GM23248 (cell line): ENCODE data around the gene GGA3. TPM values are rescaled to one million over a fixed set of nuclear protein-coding genes. Genes with fewer than 3 reads are reported as not detected.

Source experiments
- DNase-seq: peaks from one replicate; pipeline ENCODE4 v3.0.0-alpha.2; 2015
- H2AFZ ChIP-seq: fragments of 200-600 bp; sonication (generic); 2 replicates; pipeline ENCODE4 v1.6.1; 2016; ENCODE audit warnings: antibody characterized with exemption
- H3F3A ChIP-seq: fragments of 200-600 bp; sonication (generic); 2 replicates; pipeline ENCODE4 v1.6.1; 2016; ENCODE audit warnings: mild to moderate bottlenecking, antibody characterized with exemption, mixed run types; ENCODE audit not compliant: insufficient read depth
- H3K27ac ChIP-seq: fragments of 200-600 bp; sonication (generic); 2 replicates; pipeline ENCODE4 v1.5.1; 2016; ENCODE audit warnings: mild to moderate bottlenecking
- H3K27me3 ChIP-seq: fragments of 200-600 bp; sonication (generic); replicated peaks from 2 replicates; pipeline ENCODE4 v1.6.1; 2016; ENCODE audit warnings: mild to moderate bottlenecking; ENCODE audit not compliant: insufficient read depth
- H3K36me3 ChIP-seq: fragments of 200-600 bp; sonication (generic); 2 replicates; pipeline ENCODE4 v1.6.1; 2016; ENCODE audit warnings: low read depth, mild to moderate bottlenecking
- H3K4me1 ChIP-seq: fragments of 200-600 bp; sonication (generic); 2 replicates; pipeline ENCODE4 v1.6.1; 2016; ENCODE audit warnings: mild to moderate bottlenecking; ENCODE audit not compliant: insufficient read depth
- H3K4me2 ChIP-seq: fragments of 200-600 bp; sonication (generic); one replicate; pipeline ENCODE4 v1.6.1; 2016; ENCODE audit warnings: mild to moderate bottlenecking; ENCODE audit not compliant: unreplicated experiment
- H3K4me3 ChIP-seq: fragments of 200-600 bp; sonication (generic); 2 replicates; pipeline ENCODE4 v1.5.1; 2016; ENCODE audit warnings: mild to moderate bottlenecking
- H3K79me2 ChIP-seq: fragments of 200-600 bp; sonication (generic); 2 replicates; pipeline ENCODE4 v1.6.1; 2016; ENCODE audit warnings: mild to moderate bottlenecking; ENCODE audit not compliant: insufficient read depth
- H3K9ac ChIP-seq: fragments of 200-600 bp; sonication (generic); 2 replicates; pipeline ENCODE4 v1.6.1; 2016; ENCODE audit warnings: mild to moderate bottlenecking
- H3K9me2 ChIP-seq: fragments of 200-600 bp; sonication (generic); 2 replicates; pipeline ENCODE4 v1.6.1; 2016; ENCODE audit warnings: mixed run types, mild to moderate bottlenecking, moderate library complexity; ENCODE audit not compliant: insufficient read depth
- H3K9me3 ChIP-seq: fragments of 200-600 bp; sonication (generic); one replicate; pipeline ENCODE4 v1.6.1; 2017; ENCODE audit warnings: low read depth
- H4K20me1 ChIP-seq: fragments of 200-600 bp; sonication (generic); 2 replicates; pipeline ENCODE4 v1.6.0; 2016; ENCODE audit not compliant: insufficient read depth
- EZH2 ChIP-seq: fragments of 200-600 bp; sonication (generic); IDR thresholded peaks from 2 replicates; pipeline ENCODE4 v1.6.1; 2018; ENCODE audit warnings: antibody characterized with exemption, mild to moderate bottlenecking; ENCODE audit not compliant: insufficient read depth, poor library complexity, severe bottlenecking
- EZH2phosphoT487 ChIP-seq: fragments of 200-600 bp; sonication (generic); IDR thresholded peaks from 2 replicates; pipeline ENCODE4 v1.6.1; 2018; ENCODE audit warnings: antibody characterized with exemption, moderate library complexity, mild to moderate bottlenecking, low read depth; ENCODE audit not compliant: insufficient read depth
- WGBS, 2 experiments: methylation state at CpG; one replicate each; pipeline ENCODE4 v1.1.6; 2015 to 2017; ENCODE audit warnings: low lambda C conversion rate in 2 of 2, low coverage in 1 of 2; ENCODE audit errors: missing lambda C conversion rate in 2 of 2; 5-methylcytosine and 5-hydroxymethylcytosine counted together
- in situ Hi-C: fragments of 300-500 bp; cut with MboI; formaldehyde crosslinking; loops from 2 replicates; pipeline ENCODE4 v1.15.0; 2020
- polyA plus RNA-seq: library from polyadenylated mRNA; unstranded; fragments of >200 nt; fragmentation: Nextera tagmentation; extraction: Ambion mirVana; gene quantifications from 2 replicates; pipeline ENCODE4 v1.2.1, GENCODE V29; 2016
- total RNA-seq: library from RNA; depleted of rRNA; stranded (reverse); fragments of >200 nt; shearing (Covaris generic); gene quantifications from 2 replicates; pipeline ENCODE4 v1.2.3, GENCODE V29; 2014

The GGA3 gene
- total and polyA plus RNA-seq, 2 experiments from 2014 or later: 12.1 to 16.0 TPM

- Histone ChIP-seq H2AFZ (peak overlapping the region; percentile 97), H3K9me3 (no peaks in the 10 kb centered on the region), H4K20me1 (no peaks in the 10 kb centered on the region), H3K4me1 (peaks cover 27% of the 10 kb centered on the region), H3K36me3 (peaks cover 7% of the 10 kb centered on the region; the same call in 1 of the 2 replicates), H3K27ac (peak overlapping the region; percentile 58), H3K9ac (peak overlapping the region; percentile 87), H3K27me3 (no peaks in the 10 kb centered on the region), H3K4me2 (peak overlapping the region; percentile 89), H3K79me2 (no peaks in the 10 kb centered on the region), H3K4me3 (peak overlapping the region; percentile 93), H3F3A (peaks cover 13% of the 10 kb centered on the region), H3K9me2 (no peaks in the 10 kb centered on the region)
- in situ Hi-C loops: no loop called here
- 2 to 3% methylated on average over 38 to 47 of the region's 47 CpGs for WGBS, 2 experiments
- DNase-seq: peak; percentile 88
- TF ChIP-seq EZH2 (no peak), EZH2phosphoT487 (no peak)
Measured at GRCh38 chr17:75270218-75270965, 9.0 kb upstream of the GGA3 start.

DNA sequence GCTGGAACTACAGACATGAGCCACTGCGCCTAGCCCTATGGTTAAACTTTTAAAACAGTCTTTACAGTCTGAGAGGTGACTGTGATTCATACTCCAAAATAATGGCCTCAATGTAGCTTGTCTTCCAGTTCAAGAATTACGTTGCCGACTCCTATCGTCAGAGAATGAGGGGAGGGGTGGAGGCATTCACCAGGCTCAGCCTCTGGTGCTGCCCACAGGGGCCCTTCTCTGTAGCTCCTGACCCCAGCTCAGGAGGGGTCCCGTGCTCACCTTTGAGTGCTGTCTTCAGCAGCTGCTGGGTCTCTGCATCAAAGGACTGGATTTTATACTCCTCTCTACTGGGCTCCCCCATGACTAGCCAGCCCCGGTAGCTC lies 8.4 kb upstream of the GGA3 start:
- Histone ChIP-seq H3K4me1 (peaks cover 27% of the 10 kb centered on the region), H3K27ac (0 out of 2 replicates have a peak overlapping the region, but pooled peaks have one; percentile 58)
- in situ Hi-C loops: no loop called here

GRCh38 chr17:75267411-75268232 lies 6.2 kb upstream of the GGA3 start:
- Histone ChIP-seq H3K9ac (no peak overlapping the region), H3F3A (peaks cover 13% of the 10 kb centered on the region; the same call in 1 of the 2 replicates), H3K9me3 (no peaks in the 10 kb centered on the region), H3K27me3 (no peaks in the 10 kb centered on the region), H3K36me3 (peaks cover 12% of the 10 kb centered on the region), H3K4me3 (no peak overlapping the region), H3K79me2 (peaks cover 18% of the 10 kb centered on the region), H4K20me1 (no peaks in the 10 kb centered on the region), H3K27ac (no peak overlapping the region), H2AFZ (no peak overlapping the region), H3K4me1 (peaks cover 17% of the 10 kb centered on the region), H3K4me2 (no peak overlapping the region), H3K9me2 (no peaks in the 10 kb centered on the region)
- TF ChIP-seq EZH2phosphoT487: no peak
- no peak for TF ChIP-seq EZH2
- in situ Hi-C loops: no loop called here
- WGBS, 2 experiments: 29 to 41% methylated on average over 14 of the region's 14 CpGs
- no peak for DNase-seq

More for the DNA sequence above, 8.4 kb upstream of the GGA3 start:
- H3K9me3 ChIP-seq: no peaks in the 10 kb centered on the region
- H3K36me3 ChIP-seq: peaks cover 7% of the 10 kb centered on the region; the same call in 1 of the 2 replicates
- peak overlapping the region; percentile 89 for H3K4me2 ChIP-seq
- no peaks in the 10 kb centered on the region for H3K27me3 ChIP-seq
- 26% methylated on average over 6 of the region's 6 CpGs for WGBS, 2 experiments
- peak overlapping the region; percentile 93 for H3K4me3 ChIP-seq
- no peaks in the 10 kb centered on the region for H4K20me1 ChIP-seq
- TF ChIP-seq EZH2phosphoT487 (no peak), EZH2 (no peak)
- no peaks in the 10 kb centered on the region for H3K79me2 ChIP-seq
- no peaks in the 10 kb centered on the region for H3K9me2 ChIP-seq
- peaks cover 13% of the 10 kb centered on the region for H3F3A ChIP-seq
- peak overlapping the region; percentile 97 for H2AFZ ChIP-seq
- DNase-seq: peak; percentile 47
- peak overlapping the region; percentile 87 for H3K9ac ChIP-seq

DNA sequence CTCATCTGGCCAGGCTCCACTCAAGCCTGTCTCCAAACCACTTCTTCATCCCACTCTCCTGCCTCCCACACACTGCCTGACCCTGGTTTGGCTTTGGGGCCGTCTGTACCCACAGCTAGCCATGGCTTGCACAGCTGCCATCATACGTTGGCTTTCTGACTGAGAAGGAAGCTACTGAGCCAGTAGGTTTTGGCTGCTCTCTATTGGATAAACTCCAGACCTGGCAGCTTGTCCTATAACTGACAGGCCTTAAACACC lies 5.7 kb upstream of the GGA3 start:
- 17 to 24% methylated on average over 2 of the region's 2 CpGs for WGBS, 2 experiments

More for the DNA sequence above, 5.7 kb upstream of the GGA3 start:
- Histone ChIP-seq H3K9me2 (no peaks in the 10 kb centered on the region), H3K4me1 (peaks cover 14% of the 10 kb centered on the region), H4K20me1 (no peaks in the 10 kb centered on the region), H2AFZ (no peak overlapping the region), H3K4me2 (no peak overlapping the region), H3K27ac (no peak overlapping the region), H3K9ac (no peak overlapping the region), H3K79me2 (peaks cover 23% of the 10 kb centered on the region), H3K36me3 (peaks cover 12% of the 10 kb centered on the region), H3K9me3 (no peaks in the 10 kb centered on the region), H3K4me3 (no peak overlapping the region), H3K27me3 (no peaks in the 10 kb centered on the region), H3F3A (peaks cover 9% of the 10 kb centered on the region; the same call in 1 of the 2 replicates)
- in situ Hi-C loops: no loop called here
- no peak for DNase-seq
- no peak for TF ChIP-seq EZH2phosphoT487
- no peak for TF ChIP-seq EZH2
